Suppressor macrophage (primary cell): ENCODE data around the gene SRCIN1.
A peak's percentile ranks its signal among the peaks of the same experiment; 100 is the strongest.

Experiments
- DNase-seq, 4 experiments: peaks; one replicate each; pipeline ENCODE4 v3.0.0-alpha.2; 2020 to 2022

SRCIN1 gene

GRCh38 chr17:38600906-38601305, 4.8 kb downstream of the SRCIN1 start:
- DNase-seq = no peak

DNA sequence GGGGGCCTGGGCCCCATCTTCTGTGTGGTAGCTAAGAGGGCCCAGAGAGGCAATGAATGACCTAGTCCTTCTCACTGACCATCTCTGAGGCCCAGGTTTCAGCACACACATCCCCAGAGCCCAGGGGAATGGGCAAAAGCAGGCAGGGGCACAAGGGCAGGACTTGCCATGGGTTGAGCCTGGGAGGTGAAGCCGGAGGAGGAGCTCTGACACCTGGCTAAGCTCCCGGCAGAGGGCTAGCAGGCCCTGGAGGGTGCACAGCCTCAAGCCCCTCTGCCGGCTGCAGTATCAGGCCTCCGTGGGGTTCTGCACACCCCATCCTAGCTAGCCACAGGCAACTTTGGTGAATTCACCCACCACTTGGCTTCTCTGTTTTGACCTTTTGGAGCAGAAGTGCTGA, 5.3 kb downstream of the SRCIN1 start:
- DNase-seq = no peak

DNA sequence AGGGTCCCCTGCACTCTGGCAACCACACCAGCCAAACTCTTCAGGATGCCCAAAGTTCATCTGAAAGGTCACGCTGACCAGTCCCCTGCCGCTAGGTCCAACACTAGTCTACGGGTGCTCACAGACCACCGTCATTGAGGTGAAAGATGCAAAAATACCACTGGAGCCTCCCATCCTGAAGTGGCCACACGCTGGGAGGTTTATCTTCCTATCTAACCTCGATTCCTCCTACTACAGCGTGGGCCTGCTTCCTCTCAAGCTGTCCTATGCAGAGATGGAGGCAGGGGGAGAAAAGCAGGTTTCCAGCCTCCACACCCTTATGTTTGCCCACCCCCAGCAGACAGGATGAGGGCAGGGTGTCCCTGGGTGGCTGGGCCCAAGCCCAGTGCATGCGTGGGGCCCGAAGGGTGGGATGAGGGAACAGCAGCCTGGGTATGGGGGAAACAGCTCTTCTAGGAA, 6.3 kb downstream of the SRCIN1 start:
- DNase-seq = no peak

GRCh38 chr17:38598995-38599394, 6.8 kb downstream of the SRCIN1 start:
- no peak for DNase-seq

GRCh38 chr17:38598536-38598935, 7.2 kb downstream of the SRCIN1 start:
- DNase-seq = no peak

DNA sequence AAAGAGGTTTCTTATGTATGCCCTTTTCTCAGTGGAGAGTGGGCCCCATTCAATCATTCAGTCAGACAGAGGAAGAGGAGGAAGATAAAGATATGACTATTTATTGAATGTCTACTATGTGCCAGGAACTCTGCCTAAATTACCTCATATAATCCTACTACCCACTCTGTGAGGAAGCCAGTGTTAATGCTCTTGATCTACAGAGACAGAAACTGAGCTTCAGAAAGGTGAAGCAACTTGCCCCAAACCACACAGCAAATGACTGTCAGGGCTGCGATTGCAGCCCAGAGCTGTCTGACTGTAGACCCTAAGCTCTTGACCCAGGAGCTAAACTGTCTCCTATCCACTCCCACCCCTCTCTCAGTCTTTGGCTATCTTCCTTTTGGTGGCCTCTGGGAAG, 8.4 kb downstream of the SRCIN1 start:
- peak in 1 of 4 experiments; percentile 14 for DNase-seq

DNA sequence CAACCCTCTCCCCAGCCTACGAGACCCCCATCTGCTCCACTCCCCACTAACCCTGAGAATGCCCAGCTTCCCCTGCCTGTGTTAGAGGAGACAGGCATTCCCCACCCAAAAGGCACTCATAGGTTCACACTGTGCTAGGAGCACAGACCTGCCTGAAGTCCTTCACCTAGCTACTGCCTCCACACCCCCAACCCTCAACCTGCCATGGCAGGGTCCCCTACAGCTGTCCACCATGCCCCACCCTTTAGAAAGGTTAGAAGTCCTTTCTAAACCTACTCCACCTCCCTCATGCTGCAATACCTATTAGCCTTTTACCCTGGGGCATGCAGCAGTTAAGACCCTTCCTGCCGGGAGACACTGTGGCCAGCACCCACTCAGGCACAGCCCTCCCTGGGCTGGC, 9.1 kb downstream of the SRCIN1 start:
- no peak for DNase-seq

GRCh38 chr17:38595892-38596291, 9.9 kb downstream of the SRCIN1 start:
- no peak for DNase-seq

GRCh38 chr17:38594152-38594551, 11.6 kb downstream of the SRCIN1 start:
- no peak for DNase-seq

DNA sequence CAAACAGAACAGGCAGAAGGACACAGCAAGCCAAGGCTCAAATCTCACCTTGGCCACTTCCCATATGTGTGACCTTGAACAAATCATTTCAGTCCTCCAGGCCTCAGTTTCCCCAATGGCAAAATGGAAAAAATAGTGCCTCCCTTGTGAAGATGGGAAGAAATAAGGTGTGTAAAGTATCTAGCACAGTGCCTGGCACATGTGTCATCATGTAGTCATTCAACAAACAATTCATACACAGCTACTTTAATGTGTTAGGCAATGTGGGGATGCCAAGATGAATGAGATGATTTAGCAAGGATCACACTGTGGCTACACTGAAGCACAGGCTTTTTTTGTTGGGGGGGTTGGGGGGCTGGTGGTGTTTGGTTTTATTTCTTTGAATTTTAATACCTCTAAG, 13.3 kb downstream of the SRCIN1 start:
- DNase-seq = no peak

GRCh38 chr17:38591759-38592241, 14.0 kb downstream of the SRCIN1 start:
- peak; percentile 83 to 94 (median 92) for DNase-seq

GRCh38 chr17:38590988-38591758, 14.6 kb downstream of the SRCIN1 start:
- DNase-seq = peak; percentile 68 to 81 (median 74)

DNA sequence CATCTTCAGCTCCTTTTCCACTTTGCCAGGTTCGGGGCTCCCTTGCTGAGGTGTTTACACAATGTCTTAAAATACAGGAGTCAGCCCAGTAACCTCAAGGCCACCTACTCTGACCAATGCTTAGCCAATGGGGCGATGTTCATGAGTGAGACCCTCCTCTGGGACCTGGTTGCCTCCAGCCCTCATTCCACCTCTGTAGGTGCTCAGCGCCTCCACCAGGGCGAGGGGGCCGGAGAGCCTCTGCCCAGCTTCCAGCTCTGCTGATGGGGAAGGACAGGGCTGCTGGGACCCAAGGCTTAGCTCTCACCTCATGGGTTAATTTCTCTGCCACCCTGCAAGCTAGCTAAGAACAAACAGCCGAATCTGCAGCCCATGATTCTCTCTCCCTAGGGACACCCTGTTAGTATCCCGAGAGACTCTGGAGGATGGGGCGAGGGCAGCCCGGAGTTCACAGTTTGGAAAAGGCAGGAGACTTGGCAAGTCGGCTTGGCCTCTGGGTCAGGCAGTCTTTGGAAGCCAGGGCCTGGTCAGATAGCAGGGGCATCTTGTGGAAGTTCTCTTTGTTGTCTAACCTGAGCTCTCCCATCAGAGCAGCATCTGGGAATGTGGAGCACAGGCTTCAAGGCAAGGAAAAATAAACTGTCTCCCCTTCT, 16.2 kb downstream of the SRCIN1 start:
- no peak for DNase-seq

GRCh38 chr17:38588788-38589174, 17.0 kb downstream of the SRCIN1 start:
- no peak for DNase-seq

DNA sequence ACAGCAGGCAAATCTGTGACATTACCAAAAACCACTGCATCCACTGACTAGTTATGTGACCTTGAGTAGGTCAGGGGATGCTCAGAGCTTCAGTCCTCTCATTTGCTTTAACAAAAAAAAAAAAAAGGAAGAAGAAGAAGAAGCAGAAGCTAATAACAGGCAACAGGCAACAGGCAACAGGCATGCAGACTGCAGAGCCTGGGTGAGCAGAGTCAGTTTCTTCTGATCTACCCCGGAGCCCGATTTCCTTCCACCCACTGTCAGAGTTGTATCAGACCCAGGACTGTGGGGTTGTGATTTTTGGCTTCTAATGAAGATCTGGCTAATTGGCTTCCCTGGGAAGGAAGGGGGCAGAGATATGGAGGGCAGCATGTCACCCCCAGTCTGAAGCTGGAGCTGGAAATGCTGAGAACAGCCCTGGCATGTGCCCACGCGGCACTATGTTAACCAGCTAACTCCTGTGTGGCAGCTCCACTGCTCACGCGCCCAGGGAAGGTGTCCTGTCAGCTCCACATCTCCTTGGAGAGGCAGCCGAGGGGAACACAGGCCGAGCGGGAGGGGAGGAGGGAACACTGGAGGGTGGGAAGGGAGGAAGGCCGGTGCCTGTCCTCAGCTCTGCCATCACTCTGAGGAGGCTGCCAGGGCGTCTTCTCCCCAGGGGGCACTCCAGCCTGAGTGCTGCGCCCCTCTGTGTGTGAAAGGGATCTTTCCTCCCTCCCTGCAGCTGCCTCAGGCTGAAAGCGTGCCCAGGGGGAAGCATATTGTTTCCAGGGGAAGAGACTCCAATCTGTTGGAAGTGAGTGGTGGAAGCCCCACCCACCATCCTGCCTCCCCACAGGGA, 17.6 kb downstream of the SRCIN1 start:
- peak; percentile 41 to 68 (median 64) for DNase-seq

DNA sequence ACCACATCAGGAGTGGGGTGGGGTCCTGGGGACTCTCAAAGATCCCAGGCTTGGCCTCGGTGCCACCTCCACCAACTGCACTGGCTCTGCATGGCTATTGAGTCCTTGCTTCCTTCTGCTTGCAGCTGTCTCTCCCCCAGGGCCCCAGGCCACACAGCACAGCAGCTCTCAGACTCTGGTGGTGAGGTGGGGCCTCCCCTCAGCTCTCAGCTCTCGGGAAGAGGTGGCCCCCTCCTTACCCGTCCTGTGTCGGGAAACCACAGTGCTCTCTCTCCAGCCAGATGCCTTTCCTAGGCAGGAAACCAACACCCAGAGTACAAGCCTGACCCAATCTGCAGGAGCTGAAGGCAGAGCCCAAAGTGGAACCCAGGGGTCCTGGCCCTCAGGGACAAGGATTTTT, 18.5 kb downstream of the SRCIN1 start:
- DNase-seq = no peak

DNA sequence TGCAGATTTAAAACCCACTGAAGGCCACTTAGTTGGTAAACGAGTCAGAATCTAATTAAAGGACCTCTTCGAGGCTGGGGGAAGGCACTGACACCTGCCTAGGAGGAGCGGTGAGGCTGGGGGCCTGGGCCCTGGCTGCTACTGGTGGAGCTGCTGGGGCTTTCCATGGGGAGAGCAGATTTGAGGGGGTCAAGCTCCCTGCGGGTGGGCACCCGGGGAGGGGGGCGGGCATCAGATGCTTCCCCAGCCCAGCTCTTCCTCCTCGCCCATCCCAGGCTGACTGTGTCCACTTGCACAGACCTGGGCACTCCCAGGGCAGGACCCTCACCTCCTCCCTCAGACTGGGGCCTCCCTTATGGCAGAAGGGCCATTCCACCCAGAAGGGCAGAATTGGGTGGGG, 19.0 kb downstream of the SRCIN1 start:
- DNase-seq = no peak

GRCh38 chr17:38585918-38586529, 19.7 kb downstream of the SRCIN1 start:
- DNase-seq = no peak

- no peak for DNase-seq
Measured at GRCh38 chr17:38585056-38585917, 20.5 kb downstream of the SRCIN1 start.

DNA sequence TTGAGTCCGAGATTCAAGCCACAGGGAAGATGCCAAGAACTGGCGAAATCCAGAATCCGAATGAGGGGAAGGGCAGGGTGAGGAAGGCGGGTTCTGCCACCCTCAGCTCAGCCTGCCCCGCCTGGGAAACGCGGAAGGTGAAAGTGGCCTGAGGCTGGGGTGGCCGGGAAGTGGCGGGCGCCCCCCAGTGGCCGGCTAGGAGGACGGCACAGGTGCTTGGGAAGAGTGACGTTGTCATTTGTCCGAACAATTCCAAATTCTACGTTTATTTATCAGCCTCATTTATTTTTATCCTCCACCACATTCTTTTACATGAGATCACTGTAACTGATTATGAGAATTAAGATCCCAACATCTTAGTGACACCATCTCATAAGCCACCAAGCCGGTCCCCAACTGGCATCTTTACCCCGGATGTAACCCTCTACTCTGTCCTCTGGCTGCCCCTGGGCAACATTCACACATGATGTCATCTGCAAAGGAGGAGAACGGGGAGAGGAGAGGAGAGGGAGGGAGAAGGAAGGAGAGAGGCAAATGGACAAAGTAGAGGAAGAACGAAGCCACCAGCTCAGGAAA, 21.3 kb downstream of the SRCIN1 start:
- peak; percentile 72 to 89 (median 78) for DNase-seq

- DNase-seq = no peak
Measured at GRCh38 chr17:38583828-38584349, 21.9 kb downstream of the SRCIN1 start.
